Measurements from ENCODE around the gene CBX6. TPM values are rescaled to one million over a fixed set of nuclear protein-coding genes. Genes with fewer than 3 reads are reported as not detected.
"Not testable (repeated sequence)": the region's sequence is repeated elsewhere in the genome, so short reads cannot be mapped to it uniquely, and the experiment has no call there.

The CBX6 gene
- total RNA-seq, 2 experiments from 2014 or later = 56.0 to 60.5 TPM

DNA sequence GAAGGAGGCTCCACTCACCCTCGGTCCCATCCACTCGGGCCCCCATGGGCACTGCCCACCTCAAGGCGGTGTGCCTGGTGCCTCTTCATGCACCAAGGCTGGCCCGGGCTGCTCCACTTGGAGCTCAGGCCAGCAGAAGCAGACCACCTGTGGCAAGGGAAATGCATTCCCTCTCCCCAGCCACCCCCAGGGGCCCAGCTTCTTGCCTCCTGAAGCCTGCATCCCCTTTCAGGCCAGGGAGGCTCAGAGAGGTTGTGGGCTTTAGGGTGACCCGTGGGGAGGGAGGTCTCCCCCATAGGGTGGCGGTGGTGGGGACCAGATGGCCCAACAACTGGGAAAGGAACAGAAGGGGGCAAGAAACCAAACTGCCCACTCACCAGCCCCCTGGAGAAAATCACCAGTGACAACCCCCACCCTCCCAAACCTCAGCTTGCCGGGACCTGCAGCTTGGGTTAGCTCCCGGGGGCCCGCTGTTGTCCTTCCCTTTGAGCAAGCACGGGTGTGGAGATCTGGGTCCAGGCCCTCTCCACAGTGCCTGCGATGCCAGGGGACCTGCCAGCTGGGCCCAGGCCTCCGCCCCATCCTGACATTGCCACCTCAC is 8.4 kb downstream of the CBX6 start:
- H3K27me3 Mint-ChIP-seq = no peaks in the 10 kb centered on the region
- no peak overlapping the region for H3K27ac Mint-ChIP-seq
- POLR2A ChIA-PET = no interaction called here
- H3K36me3 Mint-ChIP-seq (ENCODE audit: low read depth) = peaks cover 4% of the 10 kb centered on the region
- no peaks in the 10 kb centered on the region for H3K9me3 Mint-ChIP-seq
- no peak for DNase-seq
- H3K4me1 Mint-ChIP-seq = peaks cover 4% of the 10 kb centered on the region
- no peak overlapping the region for H3K4me3 Mint-ChIP-seq
- CTCF ChIA-PET = interaction anchor here (1.1 kb wide), 1 partner anchor 272 kb away, joined by 3 read pairs; no protein-coding TSS in a partner anchor

DNA sequence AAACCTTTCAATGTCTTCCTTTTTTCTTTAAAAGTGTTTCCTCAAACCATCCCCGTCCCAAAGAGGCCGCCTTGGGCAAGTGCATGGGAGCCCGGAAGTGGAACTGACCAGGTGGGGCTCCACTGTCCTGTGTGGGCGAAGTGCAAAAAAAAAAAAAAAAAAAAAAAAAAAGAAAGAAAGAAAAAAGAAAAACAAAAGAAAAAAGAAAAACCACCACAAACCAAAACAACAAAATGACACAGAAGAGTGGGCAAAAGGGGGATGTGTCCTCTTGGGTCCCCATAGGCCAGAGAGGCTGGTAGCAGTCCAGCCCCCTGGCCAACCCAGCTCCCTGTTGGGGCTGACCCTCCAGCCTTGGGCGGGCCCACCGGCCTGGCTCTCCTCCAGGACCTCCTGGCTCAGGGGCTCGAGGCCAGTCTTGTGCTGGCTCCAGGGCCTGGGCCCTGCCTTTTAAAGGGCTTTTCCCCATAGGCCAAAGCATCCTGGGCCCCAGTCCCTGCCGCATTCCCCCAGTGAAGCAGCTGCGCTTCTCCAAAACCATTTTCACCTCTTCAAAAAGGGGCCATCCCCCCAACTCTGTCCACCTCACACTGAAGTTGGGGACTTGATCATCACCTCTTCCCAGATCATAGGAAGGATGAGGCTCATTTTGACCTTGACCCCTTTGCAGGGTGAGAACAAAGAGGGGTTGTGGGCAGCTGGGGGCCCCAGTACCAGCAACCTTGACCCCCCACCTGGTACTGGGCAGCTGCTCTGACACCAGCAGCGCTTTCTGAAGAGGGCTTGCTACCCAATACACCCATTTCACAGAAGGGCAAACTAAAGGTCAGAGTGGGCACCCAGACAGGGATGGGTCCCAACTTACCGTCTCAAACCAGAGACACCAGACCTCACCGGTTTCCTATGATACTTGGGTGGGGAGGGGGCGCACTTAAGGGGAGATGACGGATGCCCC is 9.4 kb downstream of the CBX6 start:
- H3K27me3 Mint-ChIP-seq = no peaks in the 10 kb centered on the region
- peaks cover 2% of the 10 kb centered on the region for H3K36me3 Mint-ChIP-seq (ENCODE audit: low read depth)
- no peaks in the 10 kb centered on the region for H3K9me3 Mint-ChIP-seq
- no peak overlapping the region for H3K4me3 Mint-ChIP-seq
- no peaks in the 10 kb centered on the region for H3K4me1 Mint-ChIP-seq
- no peak for DNase-seq
- CTCF ChIA-PET = no interaction called here
- POLR2A ChIA-PET = no interaction called here
- no peak overlapping the region for H3K27ac Mint-ChIP-seq

DNA sequence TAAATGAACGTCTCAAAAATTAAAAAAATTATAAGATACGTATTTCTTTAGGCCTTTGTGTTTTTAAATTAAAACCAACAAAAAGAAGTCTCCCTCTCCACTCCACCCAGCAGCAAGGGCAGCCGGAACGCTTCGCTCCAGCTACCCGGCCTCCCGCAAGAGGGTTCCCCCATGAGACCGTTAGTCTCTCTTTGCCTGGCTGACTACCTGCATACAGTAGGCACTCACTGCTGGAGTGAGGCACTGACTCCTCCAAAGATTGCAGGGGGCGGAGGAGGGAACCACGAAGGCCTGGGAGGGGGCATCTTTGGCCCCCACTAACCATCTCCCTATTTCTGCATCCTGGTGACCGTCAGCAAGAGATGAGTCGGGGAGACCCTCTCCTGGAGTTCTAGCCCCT is 10.1 kb downstream of the CBX6 start:
- no peak for DNase-seq
- Mint-ChIP-seq H3K4me3 (no peak overlapping the region), H3K4me1 (no peaks in the 10 kb centered on the region), H3K27ac (no peak overlapping the region), H3K27me3 (peaks cover 2% of the 10 kb centered on the region), H3K36me3 (ENCODE audit: low read depth) (peaks cover 2% of the 10 kb centered on the region), H3K9me3 (no peaks in the 10 kb centered on the region)
- ChIA-PET CTCF (no interaction called here), POLR2A (no interaction called here)

DNA sequence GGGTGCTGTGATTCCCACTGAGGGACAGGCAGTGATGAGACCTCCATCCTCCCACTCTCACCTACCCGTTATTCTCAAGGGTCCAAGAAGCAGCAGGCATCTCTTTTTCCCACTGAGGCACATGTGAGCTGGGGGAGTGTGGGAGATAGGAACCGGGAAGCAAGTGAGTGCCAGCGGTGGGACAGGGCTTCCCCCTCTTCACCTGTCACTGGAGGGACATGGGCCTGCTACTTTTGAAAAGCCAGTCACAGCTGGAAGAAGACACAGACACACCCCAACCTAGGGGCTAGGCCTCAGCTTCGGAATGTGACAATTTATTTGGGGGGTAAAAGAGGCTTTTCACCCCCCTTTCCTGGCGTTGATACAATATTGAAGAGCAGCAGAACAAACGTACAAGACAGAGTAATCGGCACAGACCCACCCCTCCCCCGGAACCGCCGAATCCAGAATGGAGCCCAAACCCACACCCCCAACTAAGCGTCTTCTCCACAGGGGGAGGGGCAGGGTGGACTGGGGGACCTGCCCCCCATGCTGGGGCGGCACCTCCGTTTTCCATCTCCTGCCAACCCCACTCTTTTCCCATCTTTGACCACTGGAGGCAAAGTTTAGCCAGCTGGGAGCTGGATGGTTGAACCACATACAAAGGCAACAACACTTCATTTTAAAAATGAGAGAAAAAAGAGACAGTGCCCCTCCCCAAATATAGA is 10.7 kb downstream of the CBX6 start:
- no peaks in the 10 kb centered on the region for H3K4me1 Mint-ChIP-seq
- H3K36me3 Mint-ChIP-seq (ENCODE audit: low read depth) = peaks cover 2% of the 10 kb centered on the region
- ChIA-PET CTCF (interaction anchor here (0.6 to 1.1 kb wide), 3 partner anchors 8 to 704 kb away, joined by 3 to 4 read pairs (median 3); no protein-coding TSS in a partner anchor), POLR2A (no interaction called here)
- H3K9me3 Mint-ChIP-seq = no peaks in the 10 kb centered on the region
- DNase-seq = no peak
- peaks cover 3% of the 10 kb centered on the region for H3K27me3 Mint-ChIP-seq
- H3K4me3 Mint-ChIP-seq = no peak overlapping the region
- H3K27ac Mint-ChIP-seq = no peak overlapping the region

DNA sequence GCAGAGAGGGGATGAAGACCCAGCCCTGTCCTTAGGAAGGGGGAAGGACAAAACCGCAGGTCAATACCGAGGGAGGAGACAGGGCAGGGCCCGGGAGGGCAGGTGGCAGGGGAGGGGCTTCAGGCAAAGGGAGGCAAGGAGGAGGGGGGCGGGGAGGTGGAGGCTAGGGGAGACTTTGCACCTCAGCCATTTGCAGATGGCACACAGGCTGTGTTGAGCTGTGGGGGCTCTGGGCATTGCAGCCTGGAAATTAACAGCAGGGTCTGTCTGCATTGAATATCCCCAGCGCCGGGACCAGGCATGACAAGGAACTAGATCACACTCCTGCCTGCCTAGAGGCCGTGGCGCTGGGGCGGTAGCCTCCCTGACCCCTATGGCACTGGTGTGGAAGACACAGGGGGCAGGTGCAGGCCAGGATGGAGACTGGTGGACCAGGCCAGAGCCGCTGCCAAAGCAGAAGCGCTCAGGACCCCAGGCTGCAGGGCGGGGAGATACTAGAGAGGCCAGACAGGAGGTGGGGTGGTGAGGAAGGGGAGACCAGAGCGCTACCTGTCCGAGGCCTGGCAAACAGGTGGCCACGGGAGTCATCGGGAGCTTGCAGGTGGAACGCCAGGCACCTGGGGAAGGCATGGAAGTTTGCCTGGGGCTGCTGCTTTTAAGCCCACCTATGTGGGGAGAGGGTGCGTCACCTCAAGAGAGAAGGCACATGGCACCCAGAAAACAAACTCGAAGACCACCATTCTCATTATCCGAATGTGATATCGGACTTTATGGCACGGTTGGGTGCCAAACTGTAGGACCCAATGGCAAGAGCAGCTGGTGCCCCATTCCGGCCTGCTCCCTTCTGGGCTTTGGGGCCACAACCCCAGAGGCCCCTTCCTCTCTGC is 11.5 kb downstream of the CBX6 start:
- ChIA-PET CTCF (interaction anchor here (0.6 to 4.7 kb wide), 3 partner anchors 9 to 144 kb away, joined by 3 to 34 read pairs (median 3); no protein-coding TSS in a partner anchor), POLR2A (no interaction called here)
- Mint-ChIP-seq H3K27ac (no peak overlapping the region), H3K36me3 (ENCODE audit: low read depth) (no peaks in the 10 kb centered on the region), H3K9me3 (no peaks in the 10 kb centered on the region), H3K27me3 (peaks cover 6% of the 10 kb centered on the region), H3K4me1 (no peaks in the 10 kb centered on the region), H3K4me3 (no peak overlapping the region)
- DNase-seq = no peak

GRCh38 chr22:38859581-38860282 is 12.3 kb downstream of the CBX6 start:
- H3K9me3 Mint-ChIP-seq = no peaks in the 10 kb centered on the region
- H3K27me3 Mint-ChIP-seq = peaks cover 9% of the 10 kb centered on the region
- no peak overlapping the region for H3K4me3 Mint-ChIP-seq
- no peak overlapping the region for H3K27ac Mint-ChIP-seq
- DNase-seq = no peak
- ChIA-PET POLR2A (no interaction called here), CTCF (interaction anchor here (4.7 kb wide), 1 partner anchor 9 kb away, joined by 34 read pairs; no protein-coding TSS in a partner anchor)
- no peaks in the 10 kb centered on the region for H3K4me1 Mint-ChIP-seq
- H3K36me3 Mint-ChIP-seq (ENCODE audit: low read depth) = no peaks in the 10 kb centered on the region

- H3K27me3 Mint-ChIP-seq = peaks cover 9% of the 10 kb centered on the region
- H3K27ac Mint-ChIP-seq = no peak overlapping the region
- ChIA-PET CTCF (interaction anchor here (4.7 kb wide), 1 partner anchor 11 kb away, joined by 34 read pairs; no protein-coding TSS in a partner anchor), POLR2A (no interaction called here)
- no peak for DNase-seq
- no peak overlapping the region for H3K4me3 Mint-ChIP-seq
- H3K36me3 Mint-ChIP-seq (ENCODE audit: low read depth) = no peaks in the 10 kb centered on the region
- no peaks in the 10 kb centered on the region for H3K4me1 Mint-ChIP-seq
- H3K9me3 Mint-ChIP-seq = no peaks in the 10 kb centered on the region
These were observed 13.5 kb downstream of the CBX6 start for GRCh38 chr22:38858492-38858891.

DNA sequence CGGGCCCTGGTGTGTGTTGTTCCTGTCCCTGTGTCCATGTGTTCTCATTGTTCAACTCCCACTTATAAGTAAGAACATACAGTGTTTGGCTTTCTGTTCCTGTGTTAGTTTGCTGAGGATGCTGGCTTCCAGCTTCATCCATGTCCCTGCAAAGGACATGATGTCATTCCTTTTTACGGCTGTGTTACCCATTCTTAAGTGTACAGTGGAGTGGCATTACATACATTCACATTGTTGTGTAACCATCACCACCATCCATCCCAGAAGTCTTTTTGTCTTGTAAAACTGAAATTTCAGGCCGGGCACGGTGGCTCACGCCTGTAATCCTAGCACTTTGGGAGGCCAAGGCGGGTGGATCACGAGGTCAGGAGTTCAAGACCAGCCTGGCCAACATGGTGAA is 17.5 kb downstream of the CBX6 start:
- H3K27me3 Mint-ChIP-seq; H3K36me3 Mint-ChIP-seq (ENCODE audit: low read depth); H3K4me3 Mint-ChIP-seq; POLR2A ChIA-PET; DNase-seq; H3K27ac Mint-ChIP-seq; H3K4me1 Mint-ChIP-seq; H3K9me3 Mint-ChIP-seq: not testable (repeated sequence)
- CTCF ChIA-PET = interaction anchor here (1.2 to 6.0 kb wide), 4 partner anchors 11 to 87 kb away, joined by 3 to 29 read pairs (median 4); partner anchors contain the start of gene NPTXR

GRCh38 chr22:38853883-38854282 is 18.1 kb downstream of the CBX6 start:
- H3K4me3 Mint-ChIP-seq; H3K4me1 Mint-ChIP-seq; DNase-seq; H3K36me3 Mint-ChIP-seq (ENCODE audit: low read depth); H3K27ac Mint-ChIP-seq; H3K9me3 Mint-ChIP-seq: not testable (repeated sequence)
- POLR2A ChIA-PET = interaction anchor here (0.6 kb wide), 2 partner anchors 14 to 107 kb away, joined by 3 to 4 read pairs; no protein-coding TSS in a partner anchor
- H3K27me3 Mint-ChIP-seq = peaks cover 10% of the 10 kb centered on the region
- CTCF ChIA-PET = interaction anchor here (0.7 to 6.0 kb wide), 4 partner anchors 15 to 964 kb away, joined by 3 to 29 read pairs (median 3); no protein-coding TSS in a partner anchor

DNA sequence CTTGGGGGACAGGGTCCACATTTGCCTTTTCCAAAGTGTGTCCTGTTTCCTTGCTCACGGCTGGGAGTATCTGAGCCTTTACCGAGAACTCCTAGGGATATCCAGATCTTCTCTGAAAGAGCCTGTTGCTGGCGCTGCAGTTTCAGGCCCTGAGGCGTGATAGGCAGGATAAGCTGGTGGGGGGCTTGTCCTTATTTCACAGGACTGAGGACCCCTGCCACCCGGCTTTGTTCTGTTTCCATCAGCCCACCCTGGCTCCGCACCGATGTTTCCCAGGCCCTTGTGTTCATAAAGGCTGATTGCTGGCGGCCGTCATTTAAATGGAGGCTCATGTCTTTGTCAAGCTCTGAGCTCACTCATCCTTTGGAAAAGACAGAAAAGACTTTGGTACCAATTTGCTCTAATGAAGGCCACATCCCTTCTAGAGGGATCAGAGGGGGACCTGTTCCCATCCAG is 18.8 kb downstream of the CBX6 start:
- Mint-ChIP-seq H3K9me3 (no peaks in the 10 kb centered on the region), H3K27me3 (peaks cover 11% of the 10 kb centered on the region), H3K27ac (no peak overlapping the region), H3K4me3 (no peak overlapping the region), H3K36me3 (ENCODE audit: low read depth) (no peaks in the 10 kb centered on the region), H3K4me1 (no peaks in the 10 kb centered on the region)
- ChIA-PET CTCF (interaction anchor here (0.6 to 6.0 kb wide), 5 partner anchors 16 to 963 kb away, joined by 3 to 29 read pairs (median 3); no protein-coding TSS in a partner anchor), POLR2A (interaction anchor here (0.6 kb wide), 1 partner anchor 106 kb away, joined by 3 read pairs; no protein-coding TSS in a partner anchor)
- DNase-seq = no peak

DNA sequence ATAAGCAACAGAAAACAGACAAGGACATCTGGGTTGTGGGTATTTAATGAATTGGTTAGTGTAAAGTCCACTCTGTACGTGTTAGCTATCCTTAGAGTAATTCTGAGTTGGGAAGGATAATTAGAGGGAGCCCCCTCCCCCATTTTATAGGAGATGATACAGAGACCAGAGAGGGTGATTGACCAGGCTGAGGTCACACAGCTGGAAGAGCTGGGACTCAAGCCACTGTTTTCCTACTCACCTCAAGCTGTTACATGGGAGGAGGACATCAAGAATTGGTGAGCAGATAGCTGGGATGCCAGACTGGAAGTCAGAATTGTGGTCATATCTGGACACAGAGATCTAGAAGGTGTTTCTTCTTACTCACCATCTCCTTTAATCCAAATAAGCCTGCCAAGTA is 19.5 kb downstream of the CBX6 start:
- H3K4me3 Mint-ChIP-seq = no peak overlapping the region
- CTCF ChIA-PET = interaction anchor here (0.6 to 6.0 kb wide), 2 partner anchors 17 to 270 kb away, joined by 3 to 29 read pairs; no protein-coding TSS in a partner anchor
- H3K4me1 Mint-ChIP-seq = no peaks in the 10 kb centered on the region
- no peaks in the 10 kb centered on the region for H3K36me3 Mint-ChIP-seq (ENCODE audit: low read depth)
- POLR2A ChIA-PET = no interaction called here
- H3K27ac Mint-ChIP-seq = no peak overlapping the region
- H3K9me3 Mint-ChIP-seq = no peaks in the 10 kb centered on the region
- DNase-seq = no peak
- peaks cover 15% of the 10 kb centered on the region for H3K27me3 Mint-ChIP-seq

All from activated CD4-positive, alpha-beta T cell treated with anti-CD3 and anti-CD28 coated beads, Interleukin-2, amount 10 ng/mL, durations not matched to agents 7 days and 5 days (primary cell).